K562 (cell line): ENCODE data around the gene OR2G2.

ENCODE experiments used
- CTCF ChIP-seq, 3 experiments: IDR thresholded peaks in 2 of 3; conservative IDR thresholded peaks in 1 of 3; 2 replicates each; pipeline ENCODE4 v1.5.1; 2011 to 2012; ENCODE audit warnings: low read length in 3 of 3, mild to moderate bottlenecking in 3 of 3, control low read depth in 2 of 3, improper control_type of control experiment in 1 of 3, inconsistent platforms in 1 of 3, low read depth in 1 of 3, mixed read lengths in 1 of 3, moderate library complexity in 1 of 3; ENCODE audit not compliant: insufficient read depth in 2 of 3
- JUND ChIP-seq, 2 experiments: IDR thresholded peaks; 2 replicates in 1 of 2; 3 replicates in 1 of 2; pipeline ENCODE4 v1.6.1; 2011; ENCODE audit warnings: borderline replicate concordance in 2 of 2, low read depth in 2 of 2, low read length in 2 of 2, improper control_type of control experiment in 1 of 2, missing biosample characterization in 1 of 2, missing genetic modification characterization in 1 of 2, missing genetic modification reagents in 1 of 2
- KLF13 ChIP-seq: fragments of 450-650 bp; IDR thresholded peaks from 2 replicates; pipeline ENCODE4 v1.6.1; 2016; ENCODE audit warnings: missing genetic modification characterization, low read depth, mild to moderate bottlenecking, missing compliant biosample characterization, moderate library complexity, borderline replicate concordance
- MED1 ChIP-seq: sonication (generic); formaldehyde crosslinking; IDR thresholded peaks from 2 replicates; pipeline ENCODE4 v1.8.1; 2023; ENCODE audit warnings: missing genetic modification reagents, borderline replicate concordance
- NCOA2 ChIP-seq, 2 experiments: fragments of 450-650 bp; IDR thresholded peaks; 2 replicates each; pipeline ENCODE4 v1.6.1; 2018; ENCODE audit warnings: mild to moderate bottlenecking in 2 of 2, moderate library complexity in 1 of 2; ENCODE audit not compliant: partially characterized antibody in 2 of 2
- NR2C2 ChIP-seq, 2 experiments: fragments of 200-800 bp in 1 of 2; sonication (Bioruptor generic) in 1 of 2; sonication (generic) in 1 of 2; formaldehyde crosslinking in 1 of 2; IDR thresholded peaks; 2 replicates each; pipeline versions ENCODE4 v1.6.1 to v1.8.0; 2016 to 2022; ENCODE audit warnings: mild to moderate bottlenecking in 1 of 2, missing compliant biosample characterization in 1 of 2, missing genetic modification characterization in 1 of 2, missing genetic modification reagents in 1 of 2
- NRF1 ChIP-seq, 2 experiments: fragments of 450-650 bp; IDR thresholded peaks in 1 of 2; conservative IDR thresholded peaks in 1 of 2; 2 replicates each; pipeline ENCODE4 v1.6.1; 2014; ENCODE audit warnings: mild to moderate bottlenecking in 2 of 2
- TARDBP ChIP-seq: fragments of 450-650 bp; IDR thresholded peaks from 2 replicates; pipeline ENCODE4 v1.6.1; 2016
- XRCC4 ChIP-seq: IDR thresholded peaks from one replicate; pipeline ENCODE4 v1.6.1; 2011; ENCODE audit not compliant: insufficient read depth, insufficient read length; ENCODE audit errors: extremely low read depth
- ZFP1 ChIP-seq: fragments of 450-650 bp; formaldehyde crosslinking; IDR thresholded peaks from 2 replicates; pipeline ENCODE4 v1.4.0; 2020; ENCODE audit warnings: mild to moderate bottlenecking, mixed read lengths
- ZFX ChIP-seq: sonication (generic); formaldehyde crosslinking; IDR thresholded peaks from 2 replicates; pipeline ENCODE4 v1.8.0; 2022; ENCODE audit warnings: mild to moderate bottlenecking, missing genetic modification reagents, moderate library complexity
- ZNF449 ChIP-seq: fragments of 250-450 bp; sonication (Bioruptor Pico); IDR thresholded peaks from 2 replicates; pipeline ENCODE4 v1.8.0; 2022; ENCODE audit warnings: moderate library complexity, mild to moderate bottlenecking, inconsistent platforms

GRCh38 chr1:247578946-247579460 is 9.2 kb upstream of the OR2G2 start:
- TF ChIP-seq CTCF (IDR thresholded peaks at IDR 0.05 in 2 of 3, conservative IDR thresholded peaks at IDR 0.05 in 1 of 3; ENCODE audit: insufficient read depth in 2 of 3, low read depth in 1 of 3, low read length in 3 of 3) (no peak), NCOA2 (IDR thresholded peaks at IDR 0.05; ENCODE audit: partially characterized antibody in 2 of 2) (no peak), ZFP1 (CRISPR knock-in tag) (no peak), ZNF449 (CRISPR knock-in tag) (no peak), TARDBP (no peak), NR2C2 (CRISPR knock-in tag; IDR thresholded peaks at IDR 0.05) (no peak), NR2C2 (tag; IDR thresholded peaks at IDR 0.05) (no peak), MED1 (CRISPR knock-in tag) (no peak), KLF13 (tag) (no peak), NRF1 (conservative IDR thresholded peaks at IDR 0.05 in 1 of 2, IDR thresholded peaks at IDR 0.05 in 1 of 2) (no peak), JUND (IDR thresholded peaks at IDR 0.05; ENCODE audit: borderline replicate concordance, low read depth, low read length) (no peak), JUND (tag; IDR thresholded peaks at IDR 0.05; ENCODE audit: borderline replicate concordance, low read depth, low read length) (no peak), ZFX (CRISPR knock-in tag) (no peak), XRCC4 (no peak)
